ENCODE measurements around the gene DERA. TPM values are rescaled to one million over a fixed set of nuclear protein-coding genes. Genes with fewer than 3 reads are reported as not detected.
A peak's percentile ranks its signal among the peaks of the same experiment; 100 is the strongest.

The DERA gene
- total RNA-seq, 1 experiment from 2014 or later, result 67.6 TPM

DNA sequence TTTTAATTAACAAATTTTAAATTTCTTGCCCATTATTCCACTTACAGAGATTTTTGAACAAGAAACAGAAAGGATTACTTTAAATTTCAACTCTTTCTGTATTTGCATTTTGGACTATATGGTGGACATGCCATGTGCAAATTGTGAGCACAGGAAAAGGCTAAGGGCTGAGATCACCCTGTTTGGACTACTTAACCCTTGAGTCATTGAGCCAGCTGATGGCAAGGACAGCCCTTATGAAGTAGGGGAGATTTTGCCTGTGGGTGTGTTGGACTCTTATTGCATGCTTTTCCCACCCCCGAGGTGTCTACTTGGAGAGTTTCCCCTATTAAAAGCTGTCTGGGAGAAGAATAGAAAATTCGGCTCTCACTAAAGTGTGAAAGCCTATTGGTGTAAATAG, 17.2 kb downstream of the DERA start:
- Histone ChIP-seq H2AFZ (no peak overlapping the region), H3K36me3 (ENCODE audit: low read depth) (no peaks in the 10 kb centered on the region), H3K9me3 (ENCODE audit: insufficient read depth, low read depth) (no peaks in the 10 kb centered on the region), H3K4me3 (no peak overlapping the region), H3K4me2 (no peak overlapping the region), H3K4me1 (replicated peaks; ENCODE audit: insufficient read depth) (0 out of 2 replicates have a peak, but pooled peaks cover 11% of the 10 kb centered on the region), H3K27ac (no peak overlapping the region), H4K20me1 (ENCODE audit: insufficient read depth) (no peaks in the 10 kb centered on the region), H3K27me3 (ENCODE audit: insufficient read depth, low read depth) (no peaks in the 10 kb centered on the region), H3F3A (ENCODE audit: insufficient read depth, low read depth) (no peaks in the 10 kb centered on the region), H3K9me2 (ENCODE audit: insufficient read depth) (no peaks in the 10 kb centered on the region), H3K79me2 (ENCODE audit: low read depth) (peaks cover 9% of the 10 kb centered on the region; the same call in 1 of the 2 replicates)
- intact Hi-C loops (cut with micrococcal nuclease; ENCODE audit: unreplicated experiment), result no loop called here
- TF ChIP-seq, protein P1, sequence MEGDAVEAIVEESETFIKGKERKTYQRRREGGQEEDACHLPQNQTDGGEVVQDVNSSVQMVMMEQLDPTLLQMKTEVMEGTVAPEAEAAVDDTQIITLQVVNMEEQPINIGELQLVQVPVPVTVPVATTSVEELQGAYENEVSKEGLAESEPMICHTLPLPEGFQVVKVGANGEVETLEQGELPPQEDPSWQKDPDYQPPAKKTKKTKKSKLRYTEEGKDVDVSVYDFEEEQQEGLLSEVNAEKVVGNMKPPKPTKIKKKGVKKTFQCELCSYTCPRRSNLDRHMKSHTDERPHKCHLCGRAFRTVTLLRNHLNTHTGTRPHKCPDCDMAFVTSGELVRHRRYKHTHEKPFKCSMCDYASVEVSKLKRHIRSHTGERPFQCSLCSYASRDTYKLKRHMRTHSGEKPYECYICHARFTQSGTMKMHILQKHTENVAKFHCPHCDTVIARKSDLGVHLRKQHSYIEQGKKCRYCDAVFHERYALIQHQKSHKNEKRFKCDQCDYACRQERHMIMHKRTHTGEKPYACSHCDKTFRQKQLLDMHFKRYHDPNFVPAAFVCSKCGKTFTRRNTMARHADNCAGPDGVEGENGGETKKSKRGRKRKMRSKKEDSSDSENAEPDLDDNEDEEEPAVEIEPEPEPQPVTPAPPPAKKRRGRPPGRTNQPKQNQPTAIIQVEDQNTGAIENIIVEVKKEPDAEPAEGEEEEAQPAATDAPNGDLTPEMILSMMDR (conservative IDR thresholded peaks at IDR 0.05), result no peak
- TF ChIP-seq EZH2 (IDR thresholded peaks at IDR 0.05; ENCODE audit: low read depth), result no peak
- ChIA-PET POLR2A (ENCODE audit: unreplicated experiment) (no interaction called here), CTCF (no interaction called here)
- DNase-seq, result no peak
- no TSS peak for BruUV-seq (replicated peaks)

DNA sequence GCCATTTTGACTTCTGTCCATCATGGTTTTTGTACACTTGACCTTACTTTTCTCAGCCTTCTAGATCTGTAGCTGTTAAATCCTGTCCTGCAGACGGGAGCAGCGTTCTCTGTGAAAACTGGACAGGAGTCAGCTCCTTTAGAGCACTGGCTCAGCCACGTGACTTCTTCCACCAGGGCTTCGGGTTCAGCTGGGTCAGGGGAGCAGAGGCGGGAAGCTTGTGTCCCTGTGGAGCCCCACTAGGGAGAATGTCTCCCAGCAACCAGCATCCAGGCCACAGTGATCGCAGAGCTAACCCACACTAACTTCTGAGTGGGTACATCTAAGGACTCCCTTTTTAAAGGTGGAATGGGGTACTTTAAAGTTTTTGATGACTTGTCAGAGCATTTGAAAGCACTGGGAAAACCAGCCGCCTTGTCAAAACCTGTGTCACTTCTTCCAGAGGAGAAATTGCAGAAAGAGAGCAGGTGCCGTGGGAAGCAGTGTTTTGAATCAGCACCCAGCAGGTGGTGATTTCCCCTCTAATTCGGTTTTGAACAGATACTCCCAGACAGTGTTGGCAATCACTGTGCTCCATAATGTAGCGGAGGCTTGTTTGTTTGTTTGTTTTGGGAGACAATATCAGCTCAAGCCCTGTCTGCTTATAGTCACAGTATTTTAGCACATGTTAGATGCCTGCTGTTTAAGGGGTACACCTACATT, 17.9 kb downstream of the DERA start:
- DNase-seq, result no peak
- Histone ChIP-seq H3K4me2 (no peak overlapping the region), H3K9me2 (ENCODE audit: insufficient read depth) (no peaks in the 10 kb centered on the region), H3K36me3 (ENCODE audit: low read depth) (no peaks in the 10 kb centered on the region), H3K4me3 (no peak overlapping the region), H4K20me1 (ENCODE audit: insufficient read depth) (no peaks in the 10 kb centered on the region), H3K4me1 (replicated peaks; ENCODE audit: insufficient read depth) (0 out of 2 replicates have a peak, but pooled peaks cover 11% of the 10 kb centered on the region), H3F3A (ENCODE audit: insufficient read depth, low read depth) (no peaks in the 10 kb centered on the region), H3K9me3 (ENCODE audit: insufficient read depth, low read depth) (no peaks in the 10 kb centered on the region), H3K79me2 (ENCODE audit: low read depth) (peaks cover 9% of the 10 kb centered on the region; the same call in 1 of the 2 replicates), H3K27ac (no peak overlapping the region), H3K27me3 (ENCODE audit: insufficient read depth, low read depth) (no peaks in the 10 kb centered on the region), H2AFZ (no peak overlapping the region)
- intact Hi-C loops (cut with micrococcal nuclease; ENCODE audit: unreplicated experiment), result no loop called here
- no TSS peak for BruUV-seq (replicated peaks)
- CTCF ChIA-PET, result no interaction called here
- TF ChIP-seq, protein P1 (conservative IDR thresholded peaks at IDR 0.05), result no peak
- no peak for TF ChIP-seq EZH2 (IDR thresholded peaks at IDR 0.05; ENCODE audit: low read depth)
- POLR2A ChIA-PET (ENCODE audit: unreplicated experiment), result no interaction called here

DNA sequence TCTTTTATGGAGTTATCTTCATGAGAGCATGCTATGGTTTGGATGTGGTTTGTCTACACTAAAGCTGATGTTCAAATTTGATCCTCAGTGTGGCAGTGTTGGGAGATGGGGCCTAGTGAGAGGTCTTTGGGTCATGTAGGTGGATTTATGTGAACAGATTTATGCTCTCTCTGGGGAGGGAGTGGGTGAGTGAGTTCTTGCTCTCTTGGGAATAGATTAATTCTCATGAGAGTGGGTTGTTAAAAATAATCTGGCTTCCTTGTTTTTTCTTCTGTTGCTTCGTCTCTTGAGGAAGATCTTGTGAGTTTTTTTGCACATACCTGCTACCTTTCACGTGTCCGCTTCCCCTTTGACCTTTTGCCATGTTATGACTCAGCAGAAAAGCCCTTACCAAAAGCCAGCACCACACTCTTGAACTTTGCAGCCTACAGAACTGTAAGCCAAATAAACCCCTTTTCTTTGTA, 20.5 kb downstream of the DERA start:
- no peaks in the 10 kb centered on the region for H3K36me3 ChIP-seq (ENCODE audit: low read depth)
- BruUV-seq (replicated peaks), result no TSS peak
- H2AFZ ChIP-seq, result no peak overlapping the region
- no peak overlapping the region for H3K27ac ChIP-seq
- 0 out of 2 replicates have a peak, but pooled peaks cover 11% of the 10 kb centered on the region for H3K4me1 ChIP-seq (replicated peaks; ENCODE audit: insufficient read depth)
- TF ChIP-seq, protein P1 (conservative IDR thresholded peaks at IDR 0.05), result 0 out of 2 replicates have a peak, but pooled peaks have one; percentile 20
- no peak for TF ChIP-seq EZH2 (IDR thresholded peaks at IDR 0.05; ENCODE audit: low read depth)
- H3K9me2 ChIP-seq (ENCODE audit: insufficient read depth), result no peaks in the 10 kb centered on the region
- H3K79me2 ChIP-seq (ENCODE audit: low read depth), result peaks cover 9% of the 10 kb centered on the region; the same call in 1 of the 2 replicates
- no peaks in the 10 kb centered on the region for H4K20me1 ChIP-seq (ENCODE audit: insufficient read depth)
- no peaks in the 10 kb centered on the region for H3K9me3 ChIP-seq (ENCODE audit: insufficient read depth, low read depth)
- intact Hi-C loops (cut with micrococcal nuclease; ENCODE audit: unreplicated experiment), result no loop called here
- H3K27me3 ChIP-seq (ENCODE audit: insufficient read depth, low read depth), result no peaks in the 10 kb centered on the region
- ChIA-PET POLR2A (ENCODE audit: unreplicated experiment) (no interaction called here), CTCF (no interaction called here)
- H3K4me2 ChIP-seq, result no peak overlapping the region
- no peak for DNase-seq
- H3F3A ChIP-seq (ENCODE audit: insufficient read depth, low read depth), result no peaks in the 10 kb centered on the region
- H3K4me3 ChIP-seq, result no peak overlapping the region
